Gastroesophageal sphincter (tissue), 4 donors: ENCODE measurements around the gene HNRNPA3. TPM values are rescaled to one million over a fixed set of nuclear protein-coding genes. Genes with fewer than 3 reads are reported as not detected.

Source experiments
- ATAC-seq: fragments of 150-250 bp; one replicate; pipeline ENCODE4 v1.9.1; 2016; ENCODE audit warnings: mild to moderate bottlenecking, moderate library complexity
- H3K27ac ChIP-seq, 4 donors: fragments of 200-600 bp; sonication (generic) in 3 of 4; 1 replicate in 3 of 4; 2 replicates in 1 of 4; pipeline ENCODE4 v1.5.1; 2016 to 2019
- H3K27me3 ChIP-seq: fragments of 200-600 bp; sonication (generic); one replicate; pipeline ENCODE4 v1.5.1; 2019
- H3K36me3 ChIP-seq, 2 donors: fragments of 200-600 bp; sonication (generic); one replicate each; pipeline ENCODE4 v1.5.1; 2019; ENCODE audit warnings: control low read depth in 1 of 2
- H3K4me1 ChIP-seq, 3 donors: fragments of 200-600 bp; sonication (generic); 1 replicate in 2 of 3; 2 replicates in 1 of 3; pipeline ENCODE4 v1.5.1; 2016 to 2019; ENCODE audit warnings: control low read depth in 2 of 3
- H3K4me3 ChIP-seq, 2 donors: fragments of 200-600 bp; sonication (generic); one replicate each; pipeline ENCODE4 v1.5.1; 2019; ENCODE audit warnings: mild to moderate bottlenecking in 1 of 2, moderate library complexity in 1 of 2
- H3K9me3 ChIP-seq, 3 donors: fragments of 200-600 bp; sonication (generic); one replicate each; pipeline ENCODE4 v1.5.1; 2017 to 2019; ENCODE audit warnings: control low read depth in 2 of 3
- EP300 ChIP-seq: sonication (generic); formaldehyde crosslinking; IDR thresholded peaks from one replicate; pipeline ENCODE4 v1.6.1; 2017; ENCODE audit warnings: antibody characterized with exemption, mild to moderate bottlenecking
- POLR2A ChIP-seq, 2 donors: fragments of 450-650 bp; IDR thresholded peaks; one replicate each; pipeline ENCODE4 v1.6.1; 2017; ENCODE audit warnings: antibody characterized with exemption in 2 of 2, mild to moderate bottlenecking in 2 of 2, moderate library complexity in 1 of 2
- POLR2AphosphoS5 ChIP-seq: sonication (generic); formaldehyde crosslinking; IDR thresholded peaks from one replicate; pipeline ENCODE4 v1.6.1; 2017; ENCODE audit warnings: antibody characterized with exemption
- WGBS, 2 donors: methylation state at CpG; one replicate each; pipeline ENCODE4 v1.1.5; 2018; ENCODE audit warnings: low coverage in 1 of 2; 5-methylcytosine and 5-hydroxymethylcytosine counted together
- total RNA-seq, 4 donors: library from RNA; depleted of rRNA; stranded (reverse); fragments of >200 nt; gene quantifications; one replicate each; pipeline ENCODE4 v1.1.0, GENCODE V29; 2016
- TF ChIP-seq, protein P1 (sequence below), 4 experiments: fragments of 200-600 bp in 2 of 4; fragments of 450-650 bp in 2 of 4; sonication (generic) in 1 of 4; IDR thresholded peaks; one replicate each; pipeline ENCODE4 v1.5.1; 2017 to 2019; ENCODE audit warnings: antibody characterized with exemption in 4 of 4, mild to moderate bottlenecking in 2 of 4, moderate library complexity in 2 of 4

The HNRNPA3 gene
- total RNA-seq, 4 donors from 2014 or later, result 58.4 to 87.8 (median 73.1) TPM

DNA sequence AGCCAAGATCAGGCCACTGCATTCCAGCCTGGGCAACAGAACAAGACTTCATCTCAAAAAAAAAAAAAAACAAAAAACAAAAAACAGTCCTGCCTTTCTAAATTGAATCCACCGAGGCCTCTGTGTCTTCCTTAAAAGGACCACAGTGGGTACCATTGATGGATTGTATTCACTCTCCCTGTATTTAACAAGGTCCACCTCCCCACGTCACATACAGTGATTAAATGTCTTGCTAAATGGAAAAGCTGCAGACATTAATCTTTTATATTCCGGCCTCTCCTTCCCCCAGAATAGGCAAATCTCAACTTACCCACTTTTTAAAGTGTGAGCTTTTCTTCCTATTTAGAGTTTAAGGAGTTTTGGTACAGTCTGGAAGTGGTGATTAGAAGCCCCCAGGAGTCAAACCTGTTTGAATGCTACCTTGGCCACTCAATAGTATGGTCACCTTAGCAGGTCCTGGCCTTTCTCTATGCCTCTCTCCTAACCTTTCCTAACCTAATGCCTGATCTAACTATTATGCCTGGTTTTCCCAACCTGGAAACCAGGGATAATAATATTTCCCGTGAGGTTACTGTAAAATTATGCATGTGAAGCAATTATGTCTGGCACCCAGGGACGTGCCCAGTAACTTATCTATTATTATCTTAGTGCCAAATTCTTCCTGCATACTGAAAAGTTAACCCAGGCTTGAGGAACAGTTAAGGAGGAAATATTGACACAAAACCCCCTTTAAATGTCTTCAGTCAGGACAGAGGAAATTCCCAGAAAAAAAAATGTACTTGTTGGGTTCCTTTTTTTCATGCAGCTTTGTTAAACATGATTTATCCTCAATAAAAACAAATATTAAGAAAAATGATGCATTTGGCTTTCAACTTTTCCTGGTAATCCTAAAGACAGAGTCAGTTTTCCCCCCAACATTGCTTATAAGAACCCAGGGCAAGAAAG lies 48.8 kb downstream of the HNRNPA3 start:
- Histone ChIP-seq H3K4me1 (peaks cover 0 to 69% (median 37%) of the 10 kb centered on the region in 3 donors), H3K4me3 (peak overlapping the region; percentile 88 to 100), H3K9me3 (no peaks in the 10 kb centered on the region), H3K36me3 (no peaks in the 10 kb centered on the region), H3K27me3 (no peaks in the 10 kb centered on the region), H3K27ac (peak overlapping the region; percentile 97 to 100 (median 99))
- WGBS, 2 donors, result 5 to 7% methylated on average over 5 of the region's 5 CpGs
- TF ChIP-seq, protein P1, sequence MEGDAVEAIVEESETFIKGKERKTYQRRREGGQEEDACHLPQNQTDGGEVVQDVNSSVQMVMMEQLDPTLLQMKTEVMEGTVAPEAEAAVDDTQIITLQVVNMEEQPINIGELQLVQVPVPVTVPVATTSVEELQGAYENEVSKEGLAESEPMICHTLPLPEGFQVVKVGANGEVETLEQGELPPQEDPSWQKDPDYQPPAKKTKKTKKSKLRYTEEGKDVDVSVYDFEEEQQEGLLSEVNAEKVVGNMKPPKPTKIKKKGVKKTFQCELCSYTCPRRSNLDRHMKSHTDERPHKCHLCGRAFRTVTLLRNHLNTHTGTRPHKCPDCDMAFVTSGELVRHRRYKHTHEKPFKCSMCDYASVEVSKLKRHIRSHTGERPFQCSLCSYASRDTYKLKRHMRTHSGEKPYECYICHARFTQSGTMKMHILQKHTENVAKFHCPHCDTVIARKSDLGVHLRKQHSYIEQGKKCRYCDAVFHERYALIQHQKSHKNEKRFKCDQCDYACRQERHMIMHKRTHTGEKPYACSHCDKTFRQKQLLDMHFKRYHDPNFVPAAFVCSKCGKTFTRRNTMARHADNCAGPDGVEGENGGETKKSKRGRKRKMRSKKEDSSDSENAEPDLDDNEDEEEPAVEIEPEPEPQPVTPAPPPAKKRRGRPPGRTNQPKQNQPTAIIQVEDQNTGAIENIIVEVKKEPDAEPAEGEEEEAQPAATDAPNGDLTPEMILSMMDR (IDR thresholded peaks at IDR 0.05), result no peak
- TF ChIP-seq POLR2AphosphoS5, result no peak
- no peak for TF ChIP-seq POLR2A (IDR thresholded peaks at IDR 0.05)
- no peak for TF ChIP-seq EP300
- ATAC-seq, result no peak

GRCh38 chr2:177262092-177262491 lies 49.5 kb downstream of the HNRNPA3 start:
- WGBS, 2 donors, result 0 to 5% methylated on average over 2 of the region's 2 CpGs
- ATAC-seq, result no peak
- Histone ChIP-seq H3K4me3 (peak overlapping the region; percentile 88 to 100), H3K4me1 (peaks cover 0 to 67% (median 33%) of the 10 kb centered on the region in 3 donors), H3K27ac (peak overlapping the region; percentile 97 to 100 (median 99)), H3K27me3 (no peaks in the 10 kb centered on the region), H3K9me3 (no peaks in the 10 kb centered on the region), H3K36me3 (no peaks in the 10 kb centered on the region)
- TF ChIP-seq POLR2A (IDR thresholded peaks at IDR 0.05) (no peak), POLR2AphosphoS5 (no peak), EP300 (no peak)
- TF ChIP-seq, protein P1 (IDR thresholded peaks at IDR 0.05), result no peak

- H3K27me3 ChIP-seq, result no peaks in the 10 kb centered on the region
- peak overlapping the region; percentile 97 to 100 (median 99) for H3K27ac ChIP-seq
- TF ChIP-seq POLR2AphosphoS5 (no peak), EP300 (no peak), POLR2A (IDR thresholded peaks at IDR 0.05) (no peak)
- TF ChIP-seq, protein P1 (IDR thresholded peaks at IDR 0.05), result no peak
- 0 to 4% methylated on average over 6 of the region's 6 CpGs for WGBS, 2 donors
- no peaks in the 10 kb centered on the region for H3K36me3 ChIP-seq
- H3K9me3 ChIP-seq, result no peaks in the 10 kb centered on the region
- peak overlapping the region; percentile 88 to 100 for H3K4me3 ChIP-seq
- peaks cover 0 to 58% (median 32%) of the 10 kb centered on the region in 3 donors for H3K4me1 ChIP-seq
- ATAC-seq, result no peak
Observed at GRCh38 chr2:177262958-177263450, 50.4 kb downstream of the HNRNPA3 start.

DNA sequence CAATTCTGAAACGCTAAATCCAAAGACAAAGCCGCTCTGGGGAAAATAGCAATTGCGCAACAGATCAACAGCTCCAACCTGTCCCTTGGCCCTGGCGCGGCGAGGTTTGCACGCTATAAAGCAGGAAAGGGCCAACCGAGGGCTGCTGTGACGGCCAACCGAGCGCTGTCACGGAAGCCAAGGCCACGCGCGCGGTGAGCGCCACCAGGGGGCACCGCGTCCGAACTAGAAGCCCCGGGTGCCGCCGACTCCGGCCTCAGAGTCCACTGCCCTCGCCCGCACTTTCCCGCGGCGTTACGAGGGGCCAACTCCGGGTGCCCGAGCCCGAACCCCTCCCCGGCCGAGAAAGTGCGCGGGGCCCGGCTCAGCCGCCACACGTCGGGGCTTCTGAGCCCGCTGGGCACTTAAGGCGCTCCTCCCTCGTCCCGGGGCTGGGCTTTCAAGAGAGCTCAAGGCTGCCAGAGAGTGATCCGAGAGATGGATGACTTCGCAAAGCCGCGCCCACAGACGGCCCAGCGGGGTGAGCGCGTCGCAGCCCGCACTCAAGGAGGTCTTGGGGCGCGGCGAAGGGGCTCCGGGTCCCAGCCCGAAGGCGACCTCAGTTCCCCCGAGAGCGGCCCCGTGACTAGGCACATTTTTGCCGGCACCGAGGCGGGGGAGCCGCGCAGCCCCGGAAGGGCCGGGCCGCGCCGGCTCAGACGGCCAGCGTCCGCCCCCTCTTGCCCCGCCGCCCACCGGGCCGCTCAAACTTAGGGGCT lies 51.0 kb downstream of the HNRNPA3 start:
- peak; percentile 56 to 64 for TF ChIP-seq POLR2A (IDR thresholded peaks at IDR 0.05)
- TF ChIP-seq, protein P1 (IDR thresholded peaks at IDR 0.05), result peak; percentile 73 to 92 (median 88)
- no peak for TF ChIP-seq EP300
- TF ChIP-seq POLR2AphosphoS5, result peak; percentile 96
- Histone ChIP-seq H3K4me3 (peak overlapping the region; percentile 88 to 100), H3K27ac (peak overlapping the region; percentile 97 to 100 (median 99)), H3K36me3 (no peaks in the 10 kb centered on the region), H3K4me1 (peaks cover 0 to 52% (median 32%) of the 10 kb centered on the region in 3 donors), H3K9me3 (no peaks in the 10 kb centered on the region), H3K27me3 (no peaks in the 10 kb centered on the region)
- peak; percentile 87 for ATAC-seq
- 0 to 7% methylated on average over 2 of the region's 81 CpGs for WGBS, 2 donors
